HepG2 (cell line): Measurements from ENCODE around the gene TOP2A. TPM values are rescaled to one million over a fixed set of nuclear protein-coding genes. Genes with fewer than 3 reads are reported as not detected.

ENCODE experiments used
- ADNP ChIP-seq: sonication (generic); formaldehyde crosslinking; IDR thresholded peaks from 2 replicates; pipeline ENCODE4 v1.4.0; 2020; ENCODE audit warnings: missing genetic modification reagents
- ARID4A ChIP-seq: sonication (generic); formaldehyde crosslinking; IDR thresholded peaks from 2 replicates; pipeline ENCODE4 v1.5.0; 2020; ENCODE audit warnings: mild to moderate bottlenecking, missing genetic modification reagents, borderline replicate concordance
- CREB3 ChIP-seq: sonication (generic); formaldehyde crosslinking; IDR thresholded peaks from 2 replicates; pipeline ENCODE4 v1.5.0; 2020; ENCODE audit warnings: missing genetic modification reagents
- DMTF1 ChIP-seq: sonication (generic); formaldehyde crosslinking; IDR thresholded peaks from 2 replicates; pipeline ENCODE4 v1.4.0; 2020; ENCODE audit warnings: mild to moderate bottlenecking, missing genetic modification reagents
- FOXP4 ChIP-seq: sonication (generic); formaldehyde crosslinking; IDR thresholded peaks from 2 replicates; pipeline ENCODE4 v1.4.0; 2020; ENCODE audit warnings: missing genetic modification reagents
- GABPA ChIP-seq, 2 experiments: IDR thresholded peaks; 2 replicates each; pipeline ENCODE4 v1.6.1; 2011 to 2016; ENCODE audit warnings: low read depth in 2 of 2, low read length in 1 of 2, missing biosample characterization in 1 of 2, missing genetic modification characterization in 1 of 2
- KLF11 ChIP-seq: IDR thresholded peaks from 2 replicates; pipeline ENCODE4 v1.6.1; 2016; ENCODE audit warnings: missing compliant biosample characterization
- SETDB1 ChIP-seq: sonication (generic); formaldehyde crosslinking; IDR thresholded peaks from 2 replicates; pipeline ENCODE4 v1.5.1; 2020; ENCODE audit warnings: missing genetic modification reagents, mild to moderate bottlenecking, borderline replicate concordance
- SNAPC2 ChIP-seq: sonication (generic); formaldehyde crosslinking; IDR thresholded peaks from 2 replicates; pipeline ENCODE4 v1.8.1; 2022; ENCODE audit warnings: mild to moderate bottlenecking, missing genetic modification reagents
- ZBTB42 ChIP-seq: sonication (generic); formaldehyde crosslinking; IDR thresholded peaks from 2 replicates; pipeline ENCODE4 v1.5.0; 2020; ENCODE audit warnings: mild to moderate bottlenecking, missing genetic modification reagents
- ZKSCAN5 ChIP-seq: sonication (generic); formaldehyde crosslinking; IDR thresholded peaks from 2 replicates; pipeline ENCODE4 v1.5.1; 2020; ENCODE audit warnings: mild to moderate bottlenecking, missing genetic modification reagents
- ZNF136 ChIP-seq: sonication (generic); formaldehyde crosslinking; IDR thresholded peaks from 2 replicates; pipeline ENCODE4 v1.8.1; 2022; ENCODE audit warnings: low read depth, mild to moderate bottlenecking, moderate library complexity, missing genetic modification reagents
- ZNF749 ChIP-seq: sonication (generic); formaldehyde crosslinking; IDR thresholded peaks from 2 replicates; pipeline ENCODE4 v1.8.0; 2022; ENCODE audit warnings: mild to moderate bottlenecking, missing genetic modification reagents, moderate library complexity, borderline replicate concordance
- polyA plus RNA-seq, 8 experiments: library from polyadenylated mRNA; depleted of rRNA in 3 of 8; stranded (reverse) in 7 of 8; unstranded in 1 of 8; fragments of >200 nt; fragmentation: Illumina TruSeq in 4 of 8; extraction: Trizol in 4 of 8; gene quantifications; 2 replicates each; pipeline versions ENCODE4 v1.2.1 to v1.2.3, GENCODE V29; 2011 to 2016; ENCODE audit warnings: low read depth in 4 of 8, missing spikeins in 1 of 8, mixed read lengths in 1 of 8; ENCODE audit not compliant: insufficient read depth in 1 of 8
- total RNA-seq, 5 experiments: library from RNA; depleted of rRNA; stranded (reverse); fragments of >200 nt; fragmentation: Illumina TruSeq; extraction: Trizol; gene quantifications; 2 replicates each; pipeline ENCODE4 v1.2.3, GENCODE V29; 2016; ENCODE audit warnings: low read depth in 1 of 5
- TF ChIP-seq, protein P1 (sequence below): sonication (generic); formaldehyde crosslinking; conservative IDR thresholded peaks from 2 replicates; pipeline ENCODE4 v1.4.0; 2020; ENCODE audit warnings: missing genetic modification reagents
- TF ChIP-seq, protein P2 (sequence below): IDR thresholded peaks from 2 replicates; pipeline ENCODE4 v1.6.1; 2016

The TOP2A gene
- total and polyA plus RNA-seq, 2 of the 13 experiments (the other 11 are each of a cell fraction or from before 2014, with no cell fraction given): 108 to 327 TPM

DNA sequence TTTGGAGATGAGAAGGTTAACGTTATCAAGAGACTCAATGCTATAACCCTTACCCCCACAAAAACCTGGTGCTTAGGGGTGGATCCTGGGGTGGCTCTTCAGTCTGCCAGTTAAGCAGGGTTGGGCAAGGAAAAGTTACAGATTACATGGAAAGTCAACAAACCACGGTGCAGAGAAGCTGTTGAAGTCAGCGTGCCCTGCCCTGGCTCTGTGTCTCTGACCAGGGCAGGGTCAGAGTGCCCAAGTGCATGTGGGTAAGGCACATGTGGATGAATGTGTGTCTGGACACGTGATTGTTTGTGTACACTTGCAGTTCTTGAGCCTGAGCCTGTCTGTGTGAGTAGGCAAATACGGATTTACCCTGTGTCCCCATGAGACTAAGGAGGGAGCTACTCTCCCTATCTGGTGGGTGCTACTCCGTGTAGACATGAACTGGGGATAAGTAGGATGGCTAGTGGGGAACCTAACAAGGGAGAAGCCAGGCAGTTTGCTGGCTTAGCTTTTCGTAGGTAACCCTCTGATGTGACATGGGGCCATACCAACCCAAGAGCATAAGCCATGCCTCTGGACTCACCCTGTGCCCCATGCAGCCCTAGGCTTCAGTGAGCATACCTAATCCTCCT, 31.1 kb upstream of the TOP2A start (continued):
- peak; percentile 84 for TF ChIP-seq FOXP4
- no peak for TF ChIP-seq SETDB1 (CRISPR knock-in tag)
- TF ChIP-seq ARID4A (CRISPR knock-in tag): peak; percentile 83; the same call in 1 of the 2 replicates
- 0 out of 2 replicates have a peak, but pooled peaks have one; percentile 58 for TF ChIP-seq ADNP (CRISPR knock-in tag)
- TF ChIP-seq DMTF1: no peak
- peak; percentile 69; the same call in 1 of the 2 replicates for TF ChIP-seq ZBTB42 (CRISPR knock-in tag)
- TF ChIP-seq ZNF136 (CRISPR knock-in tag): no peak
- TF ChIP-seq CREB3 (CRISPR knock-in tag): no peak
- TF ChIP-seq GABPA (IDR thresholded peaks at IDR 0.05; ENCODE audit: low read depth, low read length): no peak
- no peak for TF ChIP-seq GABPA (CRISPR knock-in tag; IDR thresholded peaks at IDR 0.05; ENCODE audit: low read depth)
- TF ChIP-seq, protein P1, sequence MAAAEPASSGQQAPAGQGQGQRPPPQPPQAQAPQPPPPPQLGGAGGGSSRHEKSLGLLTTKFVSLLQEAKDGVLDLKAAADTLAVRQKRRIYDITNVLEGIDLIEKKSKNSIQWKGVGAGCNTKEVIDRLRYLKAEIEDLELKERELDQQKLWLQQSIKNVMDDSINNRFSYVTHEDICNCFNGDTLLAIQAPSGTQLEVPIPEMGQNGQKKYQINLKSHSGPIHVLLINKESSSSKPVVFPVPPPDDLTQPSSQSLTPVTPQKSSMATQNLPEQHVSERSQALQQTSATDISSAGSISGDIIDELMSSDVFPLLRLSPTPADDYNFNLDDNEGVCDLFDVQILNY (CRISPR knock-in tag): no peak
- TF ChIP-seq, protein P2, sequence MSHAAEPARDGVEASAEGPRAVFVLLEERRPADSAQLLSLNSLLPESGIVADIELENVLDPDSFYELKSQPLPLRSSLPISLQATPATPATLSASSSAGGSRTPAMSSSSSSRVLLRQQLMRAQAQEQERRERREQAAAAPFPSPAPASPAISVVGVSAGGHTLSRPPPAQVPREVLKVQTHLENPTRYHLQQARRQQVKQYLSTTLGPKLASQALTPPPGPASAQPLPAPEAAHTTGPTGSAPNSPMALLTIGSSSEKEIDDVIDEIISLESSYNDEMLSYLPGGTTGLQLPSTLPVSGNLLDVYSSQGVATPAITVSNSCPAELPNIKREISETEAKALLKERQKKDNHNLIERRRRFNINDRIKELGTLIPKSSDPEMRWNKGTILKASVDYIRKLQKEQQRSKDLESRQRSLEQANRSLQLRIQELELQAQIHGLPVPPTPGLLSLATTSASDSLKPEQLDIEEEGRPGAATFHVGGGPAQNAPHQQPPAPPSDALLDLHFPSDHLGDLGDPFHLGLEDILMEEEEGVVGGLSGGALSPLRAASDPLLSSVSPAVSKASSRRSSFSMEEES (CRISPR knock-in tag): peak; percentile 98
- no peak for TF ChIP-seq ZKSCAN5
- TF ChIP-seq ZNF749 (CRISPR knock-in tag): no peak
- peak; percentile 57; the same call in 1 of the 2 replicates for TF ChIP-seq SNAPC2 (CRISPR knock-in tag)
- no peak for TF ChIP-seq KLF11 (CRISPR knock-in tag)
